Smooth muscle cell of trachea (primary cell): ENCODE results near the gene TCP11X2. TPM values are rescaled to one million over a fixed set of nuclear protein-coding genes. Genes with fewer than 3 reads are reported as not detected.

Experiments used
- total RNA-seq: library from RNA; depleted of rRNA; stranded (reverse); fragments of >200 nt; gene quantifications from 2 replicates; pipeline ENCODE4 v1.2.1, GENCODE V29; 2014

TCP11X2 gene
- not detected in 2 replicates for total RNA-seq

DNA sequence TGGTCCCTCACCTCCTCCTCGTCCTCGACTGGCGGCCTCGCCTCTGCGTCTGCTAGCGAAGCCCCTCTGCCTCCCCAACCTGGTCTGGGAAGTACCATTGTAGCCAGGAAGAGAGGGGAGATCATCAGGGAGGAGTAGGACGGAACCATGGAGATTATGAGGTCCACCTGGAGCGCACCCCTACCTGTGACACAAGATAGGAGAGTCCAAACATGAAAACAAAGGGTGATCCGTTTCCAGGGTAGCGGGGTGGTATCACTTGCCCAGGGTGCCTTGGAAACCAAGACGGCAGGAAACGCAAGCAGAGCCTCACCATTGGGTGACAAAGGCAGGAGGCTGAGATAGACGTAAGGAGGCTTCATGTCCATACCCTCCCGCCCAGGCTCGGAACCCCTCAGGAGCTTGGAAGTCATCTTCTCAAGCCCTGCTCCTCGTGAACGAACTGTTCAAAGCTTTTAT is at the start of gene TCP11X2:
Gene TCP11X2 (minus strand): TSS at position 51 of the 459 bp plus-strand sequence.

DNA sequence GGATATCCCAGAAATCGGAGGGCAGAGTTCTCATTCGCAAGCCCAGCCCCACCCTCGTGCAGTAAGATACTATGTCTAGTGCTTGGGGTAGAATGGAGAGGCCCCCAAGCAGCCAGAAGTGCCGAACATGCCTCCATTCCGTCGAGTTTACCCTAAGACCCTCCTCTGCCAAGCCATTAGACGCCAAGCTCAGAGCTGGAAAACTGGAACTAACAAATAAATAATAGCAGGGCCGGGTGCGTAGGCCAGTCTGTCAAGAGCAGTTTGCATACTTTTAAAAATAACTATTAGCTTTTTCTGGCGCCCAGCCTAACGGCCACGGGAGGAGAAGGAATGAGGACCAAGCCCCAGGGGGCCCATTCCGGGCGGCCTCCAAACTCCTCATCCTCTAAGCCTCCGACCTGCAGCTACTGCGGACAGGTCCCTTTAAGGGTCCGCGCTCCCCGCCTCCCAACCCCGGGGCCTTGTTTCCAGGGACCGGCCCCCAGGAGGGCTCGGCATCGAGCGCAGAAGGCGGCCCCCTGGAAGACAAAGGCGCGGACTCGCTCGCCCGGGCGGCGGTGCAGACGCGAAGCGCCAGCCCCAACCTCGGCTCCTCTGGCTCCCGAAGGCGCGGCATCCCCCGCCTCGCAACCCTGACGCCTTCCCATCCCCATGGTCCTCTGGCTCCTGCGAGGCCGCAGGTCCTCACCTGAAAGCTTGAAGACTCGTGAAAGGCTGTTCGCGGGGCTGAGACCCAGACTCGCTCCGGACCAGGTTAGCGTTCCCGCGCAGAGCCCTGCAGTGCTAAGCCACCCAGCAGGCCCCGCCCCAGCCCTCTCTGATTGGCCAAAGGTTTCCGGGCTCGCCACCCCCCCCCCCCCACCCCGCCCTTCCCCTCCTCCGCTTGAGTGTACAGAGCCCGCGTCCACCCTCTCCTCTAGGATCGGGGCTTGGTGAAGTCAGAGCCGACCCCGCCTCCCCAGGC is 44.6 kb upstream of the TCP11X2 start, which contains the start of gene TMSB15A:
Gene TMSB15A (minus strand): TSS at position 765 of the 967 bp plus-strand sequence.

DNA sequence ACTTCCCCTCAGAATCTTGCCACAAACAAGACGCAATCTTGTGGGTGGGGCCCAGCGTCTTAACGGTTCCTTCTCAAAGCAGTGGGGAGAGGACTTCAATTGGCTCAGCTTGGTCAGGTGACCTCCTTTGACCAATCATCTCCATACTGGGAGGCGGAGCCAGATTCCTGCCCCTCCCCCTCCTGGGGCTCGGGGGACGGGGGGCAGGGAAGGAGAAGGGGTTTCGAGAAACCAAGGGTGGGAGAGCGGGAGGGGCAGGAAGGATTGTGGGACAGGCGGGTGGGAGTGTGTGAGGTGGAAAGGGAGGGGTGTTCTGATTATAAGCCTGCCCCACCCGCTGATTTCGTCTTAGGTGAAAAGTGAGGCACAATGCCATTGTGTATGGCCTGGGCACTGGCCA is 31.7 kb downstream of the TCP11X2 start, which contains the start of gene NXF2B:
Gene NXF2B (minus strand): TSS at position 101 of the 400 bp plus-strand sequence. CDS start 59,972 bp downstream, outside the sequence.

Other genes starting within 250 kb of the TCP11X2 start
- gene NXF2, start 224.6 kb downstream of the TCP11X2 start, total RNA-seq: not detected in 2 replicates
- not detected in 2 replicates for gene NXF2B, start 31.8 kb downstream of the TCP11X2 start, total RNA-seq
- 2.0 and 10.2 TPM in 2 replicates for gene TMSB15A, start 44.9 kb upstream of the TCP11X2 start, total RNA-seq
- 17.9 and 19.9 TPM in 2 replicates for gene ARMCX5, start 127.7 kb upstream of the TCP11X2 start, total RNA-seq
- 4.2 and 5.6 TPM in 2 replicates for gene GPRASP1, start 179.7 kb upstream of the TCP11X2 start, total RNA-seq
- 27.3 and 27.9 TPM in 2 replicates for gene GPRASP2, start 240.6 kb upstream of the TCP11X2 start, total RNA-seq
- 7.4 and 8.7 TPM in 2 replicates for gene GPRASP3, start 248.9 kb upstream of the TCP11X2 start, total RNA-seq